MCF 10A (cell line): ENCODE data around the gene KLHL30. TPM values are rescaled to one million over a fixed set of nuclear protein-coding genes. Genes with fewer than 3 reads are reported as not detected.

Experiments used
- BruUV-seq: library from RNA; stranded (reverse); fragments of 400-500 nt; replicated peaks from 2 replicates; lab custom pipeline; 2021; lab: Mats Ljungman, UMichigan
- CTCF ChIA-PET: fragments of 300-600 bp; sonication (Branson Sonifier 250); formaldehyde crosslinking; extraction: SDS; loops from one replicate; lab custom pipeline; 2021; ENCODE audit warnings: antibody characterized with exemption, inconsistent platforms; lab: Yijun Ruan, JAX
- POLR2A ChIA-PET: fragments of 300-600, 350-650 bp; sonication (Branson Sonifier 250); formaldehyde crosslinking; extraction: SDS; loops from one replicate; lab custom pipeline; 2020; ENCODE audit warnings: antibody characterized with exemption, inconsistent platforms; lab: Yijun Ruan, JAX
- DNase-seq: peaks from one replicate; pipeline ENCODE4 v3.0.0-alpha.2; 2018; ENCODE audit not compliant: unreplicated experiment
- H3K27ac Mint-ChIP-seq: one replicate; pipeline ENCODE4 v1.8.0; 2022; ENCODE audit warnings: mild to moderate bottlenecking, low read depth, mixed read lengths; ENCODE audit not compliant: unreplicated experiment
- H3K27me3 Mint-ChIP-seq: one replicate; pipeline ENCODE4 v1.8.0; 2022; ENCODE audit warnings: mixed read lengths; ENCODE audit not compliant: insufficient read depth, unreplicated experiment
- H3K36me3 Mint-ChIP-seq: one replicate; pipeline ENCODE4 v1.8.0; 2022; ENCODE audit warnings: mild to moderate bottlenecking, moderate library complexity, mixed read lengths; ENCODE audit not compliant: insufficient read depth, unreplicated experiment
- H3K4me1 Mint-ChIP-seq: one replicate; pipeline ENCODE4 v1.8.0; 2022; ENCODE audit warnings: mixed read lengths; ENCODE audit not compliant: insufficient read depth, unreplicated experiment
- H3K4me3 Mint-ChIP-seq: one replicate; pipeline ENCODE4 v1.8.0; 2022; ENCODE audit warnings: mild to moderate bottlenecking, moderate library complexity, mixed read lengths; ENCODE audit not compliant: unreplicated experiment
- H3K9me3 Mint-ChIP-seq: one replicate; pipeline ENCODE4 v1.8.0; 2022; ENCODE audit warnings: mixed read lengths; ENCODE audit not compliant: unreplicated experiment
- CTCF ChIP-seq: fragments of 200-600 bp; IDR thresholded peaks from one replicate; pipeline ENCODE4 v1.8.0; 2022; ENCODE audit warnings: antibody characterized with exemption, mild to moderate bottlenecking; ENCODE audit not compliant: unreplicated experiment
- intact Hi-C: fragments of 100-400 bp; cut with micrococcal nuclease; formaldehyde crosslinking; loops from 2 replicates; pipeline ENCODE4 v1.14.1; 2022
- total RNA-seq: library from RNA; stranded (reverse); gene quantifications from 2 replicates; pipeline ENCODE4 v1.2.3, GENCODE V29; 2022

The KLHL30 gene
- total RNA-seq, 1 experiment from 2014 or later = 0.35 TPM

- CTCF ChIA-PET = no interaction called here
- BruUV-seq = no TSS peak
Observed at GRCh38 chr2:238122287-238123217, 15.9 kb upstream of the KLHL30 start.

DNA sequence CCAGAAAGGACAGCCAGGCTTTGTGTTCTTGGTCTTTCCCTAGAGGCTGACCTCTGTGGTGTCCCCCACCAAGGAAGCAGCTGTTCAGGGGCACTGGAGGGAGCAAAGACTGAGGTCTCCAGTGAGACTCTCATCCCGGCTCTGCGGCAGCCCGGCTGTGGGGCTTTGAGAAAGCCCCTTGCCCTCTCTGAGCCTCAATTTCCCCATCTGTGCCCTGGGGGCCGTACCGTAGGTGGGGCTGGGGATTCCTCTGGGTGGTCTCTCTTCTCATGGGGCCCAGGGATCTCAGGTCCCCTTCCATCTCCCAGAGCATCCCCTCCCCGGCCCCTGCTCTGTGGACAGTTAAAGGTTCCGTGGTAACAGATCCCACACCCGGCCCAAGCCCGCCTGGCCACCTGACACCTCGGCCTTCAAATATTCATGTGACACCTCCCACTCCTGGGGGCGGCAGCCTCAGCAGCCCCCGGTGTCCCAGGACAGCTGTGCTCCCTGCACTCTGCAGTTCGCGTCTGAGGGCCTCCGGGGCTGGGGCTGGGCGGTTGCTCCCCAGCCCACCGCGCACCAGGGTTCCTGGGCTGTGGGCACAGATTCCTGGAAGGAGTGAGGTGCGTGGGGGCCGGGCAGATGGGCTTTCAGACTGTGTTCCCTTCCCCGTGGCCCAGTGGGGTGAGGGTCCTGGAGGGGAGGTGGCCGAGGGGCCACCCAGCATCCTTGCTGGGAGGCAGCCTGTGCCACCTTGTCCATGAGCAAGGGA lies 15.1 kb upstream of the KLHL30 start:
- ChIA-PET POLR2A (no interaction called here), CTCF (no interaction called here)
- peaks cover 5% of the 10 kb centered on the region for H3K9me3 Mint-ChIP-seq
- intact Hi-C loops = no loop called here
- H3K4me3 Mint-ChIP-seq = no peak overlapping the region
- no peak for DNase-seq
- peaks cover 12% of the 10 kb centered on the region for H3K27me3 Mint-ChIP-seq
- TF ChIP-seq CTCF = no peak
- no peak overlapping the region for H3K27ac Mint-ChIP-seq
- H3K4me1 Mint-ChIP-seq = no peaks in the 10 kb centered on the region
- BruUV-seq = no TSS peak
- H3K36me3 Mint-ChIP-seq = no peaks in the 10 kb centered on the region

More at GRCh38 chr2:238122287-238123217, 15.9 kb upstream of the KLHL30 start:
- intact Hi-C loops = no loop called here
- H3K4me1 Mint-ChIP-seq = no peaks in the 10 kb centered on the region
- no peaks in the 10 kb centered on the region for H3K36me3 Mint-ChIP-seq
- no peak for TF ChIP-seq CTCF
- H3K4me3 Mint-ChIP-seq = no peak overlapping the region
- no peak for DNase-seq
- peaks cover 14% of the 10 kb centered on the region for H3K9me3 Mint-ChIP-seq
- H3K27ac Mint-ChIP-seq = no peak overlapping the region
- POLR2A ChIA-PET = no interaction called here
- peaks cover 20% of the 10 kb centered on the region for H3K27me3 Mint-ChIP-seq

- no peak overlapping the region for H3K27ac Mint-ChIP-seq
- H3K4me3 Mint-ChIP-seq = no peak overlapping the region
- ChIA-PET POLR2A (no interaction called here), CTCF (interaction anchor here (0.7 kb wide), 1 partner anchor 37 kb away, joined by 3 read pairs; no protein-coding TSS in a partner anchor)
- BruUV-seq = no TSS peak
- no peaks in the 10 kb centered on the region for H3K4me1 Mint-ChIP-seq
- no peaks in the 10 kb centered on the region for H3K9me3 Mint-ChIP-seq
- no peak for TF ChIP-seq CTCF
- H3K27me3 Mint-ChIP-seq = peaks cover 6% of the 10 kb centered on the region
- no peak for DNase-seq
- H3K36me3 Mint-ChIP-seq = no peaks in the 10 kb centered on the region
- intact Hi-C loops = no loop called here
Observed at GRCh38 chr2:238123991-238124470, 14.4 kb upstream of the KLHL30 start.
